CD4-positive, alpha-beta T cell treated with Interleukin-17A for 4 hours (primary cell): ENCODE data around the gene ILDR1.
"Not testable (repeated sequence)": the region's sequence is repeated elsewhere in the genome, so short reads cannot be mapped to it uniquely, and the experiment has no call there.

Experiments used
- DNase-seq: peaks from one replicate; pipeline ENCODE4 v3.0.0-alpha.2; 2020; ENCODE audit warnings: mixed read lengths

Gene ILDR1

DNA sequence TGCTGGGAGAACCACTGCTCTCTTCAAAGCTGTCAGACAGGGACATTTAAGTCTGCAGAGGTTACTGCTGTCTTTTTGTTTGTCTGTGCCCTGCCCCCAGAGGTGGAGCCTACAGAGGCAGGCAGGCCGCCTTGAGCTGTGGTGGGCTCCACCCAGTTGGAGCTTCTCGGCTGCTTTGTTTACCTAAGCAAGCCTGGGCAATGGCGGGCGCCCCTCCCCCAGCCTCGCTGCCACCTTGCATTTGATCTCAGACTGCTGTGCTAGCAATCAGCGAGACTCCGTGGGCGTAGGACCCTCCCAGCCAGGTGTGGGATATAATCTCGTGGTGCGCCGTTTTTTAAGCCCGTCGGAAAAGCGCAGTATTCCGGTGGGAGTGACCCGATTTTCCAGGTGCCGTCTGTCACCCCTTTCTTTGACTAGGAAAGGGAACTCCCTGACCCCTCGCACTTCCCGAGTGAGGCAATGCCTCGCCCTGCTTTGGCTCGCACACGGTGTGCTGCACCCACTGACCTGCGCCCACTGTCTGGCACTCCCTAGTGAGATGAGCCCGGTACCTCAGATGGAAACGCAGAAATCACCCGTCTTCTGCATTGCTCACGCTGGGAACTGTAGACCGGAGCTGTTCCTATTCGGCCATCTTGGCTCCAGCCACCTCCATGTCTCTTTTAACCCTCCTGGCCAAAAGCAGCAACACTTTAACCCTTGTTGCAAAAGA, 83.7 kb downstream of the ILDR1 start:
- not testable (repeated sequence) for DNase-seq
